Type B pancreatic cell (in vitro differentiated cells): ENCODE measurements around the gene DFFA. TPM values are rescaled to one million over a fixed set of nuclear protein-coding genes. Genes with fewer than 3 reads are reported as not detected.
A peak's percentile ranks its signal among the peaks of the same experiment; 100 is the strongest.

Source experiments
- DNase-seq: peaks from one replicate; pipeline ENCODE4 v3.0.0; 2021; ENCODE audit warnings: mixed read lengths; ENCODE audit not compliant: unreplicated experiment; ENCODE audit errors: extremely low spot score
- H3K27ac Mint-ChIP-seq: 2 replicates; pipeline ENCODE4 v1.8.0; 2021; ENCODE audit warnings: mild to moderate bottlenecking, mixed read lengths
- H3K27me3 Mint-ChIP-seq: 2 replicates; pipeline ENCODE4 v1.8.0; 2021; ENCODE audit warnings: mixed read lengths
- H3K36me3 Mint-ChIP-seq: 2 replicates; pipeline ENCODE4 v1.8.0; 2021; ENCODE audit warnings: mixed read lengths
- H3K4me1 Mint-ChIP-seq: one replicate; pipeline ENCODE4 v1.8.0; 2021; ENCODE audit warnings: mixed read lengths; ENCODE audit not compliant: unreplicated experiment
- H3K4me3 Mint-ChIP-seq: 2 replicates; pipeline ENCODE4 v1.8.0; 2021; ENCODE audit warnings: mild to moderate bottlenecking, mixed read lengths
- H3K9me3 Mint-ChIP-seq: 2 replicates; pipeline ENCODE4 v1.8.0; 2021; ENCODE audit warnings: mixed read lengths
- total RNA-seq: library from RNA; stranded (reverse); gene quantifications from 2 replicates; pipeline ENCODE4 v1.2.1, GENCODE V29; 2021; ENCODE audit warnings: low replicate concordance
- TF ChIP-seq, protein P1 (sequence below): fragments of 200-600 bp; sonication (generic); conservative IDR thresholded peaks from 2 replicates; pipeline ENCODE4 v1.5.0; 2021; ENCODE audit warnings: antibody characterized with exemption, mild to moderate bottlenecking

Gene DFFA
- total RNA-seq, 1 donor from 2014 or later = 52.8 TPM

DNA sequence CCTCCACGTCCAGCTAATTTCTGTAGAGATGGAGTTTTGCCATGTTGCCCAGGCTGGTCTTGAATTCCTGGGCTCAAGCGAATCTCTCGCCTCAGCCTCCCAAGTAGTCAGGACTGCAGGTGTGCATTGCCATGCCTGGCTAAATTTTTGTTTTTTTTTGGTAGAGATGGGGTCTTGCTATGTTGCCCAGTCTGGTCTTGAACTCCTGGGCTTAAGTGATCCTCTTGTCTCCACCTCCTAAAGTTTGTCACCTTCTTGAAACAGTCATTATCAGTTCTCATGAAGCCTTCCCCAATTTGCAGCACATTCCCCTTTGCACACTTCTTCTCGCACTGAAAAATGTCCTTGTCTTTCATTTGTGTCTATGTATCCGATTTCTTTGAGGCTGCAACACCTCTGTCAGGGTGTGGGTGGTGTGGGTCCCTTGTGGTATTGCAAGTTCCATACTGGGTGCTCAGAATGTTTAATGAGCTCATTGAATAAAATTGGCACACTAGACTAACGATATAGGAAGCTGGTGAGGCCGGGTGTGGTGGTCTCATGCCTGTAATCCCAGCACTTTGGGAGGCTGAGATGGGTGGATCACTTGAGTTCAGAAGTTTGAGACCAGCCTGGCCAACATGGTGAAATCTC is 25.4 kb downstream of the DFFA start:
- no peak overlapping the region for H3K27ac Mint-ChIP-seq
- no peak for DNase-seq
- no peak overlapping the region for H3K4me3 Mint-ChIP-seq
- H3K36me3 Mint-ChIP-seq = no peaks in the 10 kb centered on the region
- TF ChIP-seq, protein P1, sequence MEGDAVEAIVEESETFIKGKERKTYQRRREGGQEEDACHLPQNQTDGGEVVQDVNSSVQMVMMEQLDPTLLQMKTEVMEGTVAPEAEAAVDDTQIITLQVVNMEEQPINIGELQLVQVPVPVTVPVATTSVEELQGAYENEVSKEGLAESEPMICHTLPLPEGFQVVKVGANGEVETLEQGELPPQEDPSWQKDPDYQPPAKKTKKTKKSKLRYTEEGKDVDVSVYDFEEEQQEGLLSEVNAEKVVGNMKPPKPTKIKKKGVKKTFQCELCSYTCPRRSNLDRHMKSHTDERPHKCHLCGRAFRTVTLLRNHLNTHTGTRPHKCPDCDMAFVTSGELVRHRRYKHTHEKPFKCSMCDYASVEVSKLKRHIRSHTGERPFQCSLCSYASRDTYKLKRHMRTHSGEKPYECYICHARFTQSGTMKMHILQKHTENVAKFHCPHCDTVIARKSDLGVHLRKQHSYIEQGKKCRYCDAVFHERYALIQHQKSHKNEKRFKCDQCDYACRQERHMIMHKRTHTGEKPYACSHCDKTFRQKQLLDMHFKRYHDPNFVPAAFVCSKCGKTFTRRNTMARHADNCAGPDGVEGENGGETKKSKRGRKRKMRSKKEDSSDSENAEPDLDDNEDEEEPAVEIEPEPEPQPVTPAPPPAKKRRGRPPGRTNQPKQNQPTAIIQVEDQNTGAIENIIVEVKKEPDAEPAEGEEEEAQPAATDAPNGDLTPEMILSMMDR = no peak
- H3K27me3 Mint-ChIP-seq = no peaks in the 10 kb centered on the region
- H3K4me1 Mint-ChIP-seq = peaks cover 24% of the 10 kb centered on the region
- no peaks in the 10 kb centered on the region for H3K9me3 Mint-ChIP-seq

GRCh38 chr1:10444795-10445397 is 27.4 kb downstream of the DFFA start:
- Mint-ChIP-seq H3K4me3 (no peak overlapping the region), H3K27me3 (no peaks in the 10 kb centered on the region), H3K9me3 (no peaks in the 10 kb centered on the region), H3K4me1 (peaks cover 13% of the 10 kb centered on the region), H3K27ac (no peak overlapping the region), H3K36me3 (peaks cover 3% of the 10 kb centered on the region)
- no peak for DNase-seq
- TF ChIP-seq, protein P1 = no peak

DNA sequence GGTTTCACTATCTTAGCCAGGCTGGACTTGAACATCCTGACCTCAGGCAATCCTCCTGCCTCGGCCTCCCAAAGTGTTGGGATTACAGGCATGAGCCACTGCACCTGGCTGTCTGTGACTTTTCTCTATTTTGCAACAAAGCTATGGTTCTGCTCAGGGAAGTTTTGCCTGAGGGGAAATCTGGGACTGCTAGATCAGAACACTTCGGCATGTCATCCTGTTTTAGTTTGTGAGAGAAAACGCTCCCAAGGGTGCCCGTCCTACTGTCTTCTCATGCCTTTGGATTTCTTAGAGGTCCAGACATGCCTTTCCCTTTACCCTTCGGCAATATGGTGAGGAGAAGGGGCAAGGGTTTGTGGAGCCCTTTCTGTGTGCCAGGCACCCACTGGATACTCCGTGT is 28.1 kb downstream of the DFFA start:
- no peaks in the 10 kb centered on the region for H3K27me3 Mint-ChIP-seq
- no peak for DNase-seq
- no peak overlapping the region for H3K4me3 Mint-ChIP-seq
- H3K4me1 Mint-ChIP-seq = peaks cover 8% of the 10 kb centered on the region
- H3K27ac Mint-ChIP-seq = no peak overlapping the region
- peaks cover 3% of the 10 kb centered on the region for H3K36me3 Mint-ChIP-seq
- no peaks in the 10 kb centered on the region for H3K9me3 Mint-ChIP-seq
- TF ChIP-seq, protein P1 = no peak

GRCh38 chr1:10440794-10441193 is 31.5 kb downstream of the DFFA start:
- peak overlapping the region; percentile 58 for H3K27ac Mint-ChIP-seq
- peaks cover 17% of the 10 kb centered on the region for H3K4me1 Mint-ChIP-seq

GRCh38 chr1:10440305-10440704 is 32.0 kb downstream of the DFFA start:
- peaks cover 17% of the 10 kb centered on the region for H3K4me1 Mint-ChIP-seq
- TF ChIP-seq, protein P1 = no peak
- no peaks in the 10 kb centered on the region for H3K27me3 Mint-ChIP-seq
- H3K9me3 Mint-ChIP-seq = no peaks in the 10 kb centered on the region
- no peak overlapping the region for H3K27ac Mint-ChIP-seq
- H3K4me3 Mint-ChIP-seq = no peak overlapping the region
- peaks cover 3% of the 10 kb centered on the region for H3K36me3 Mint-ChIP-seq
- DNase-seq = no peak

More at GRCh38 chr1:10440794-10441193, 31.5 kb downstream of the DFFA start:
- no peak for DNase-seq
- Mint-ChIP-seq H3K36me3 (peaks cover 3% of the 10 kb centered on the region), H3K4me3 (no peak overlapping the region), H3K27me3 (no peaks in the 10 kb centered on the region), H3K9me3 (no peaks in the 10 kb centered on the region)
- TF ChIP-seq, protein P1 = no peak
